SH-SY5Y (cell line): Measurements from ENCODE around the gene STPG4.

ENCODE experiments used
- GATA2 ChIP-seq: IDR thresholded peaks from 2 replicates; pipeline ENCODE4 v1.6.1; 2011; ENCODE audit warnings: mild to moderate bottlenecking, low read depth, low read length
- GATA3 ChIP-seq: IDR thresholded peaks from 2 replicates; pipeline ENCODE4 v1.6.1; 2011; ENCODE audit warnings: low read depth, mild to moderate bottlenecking, low read length, moderate library complexity

The STPG4 gene, protein sequence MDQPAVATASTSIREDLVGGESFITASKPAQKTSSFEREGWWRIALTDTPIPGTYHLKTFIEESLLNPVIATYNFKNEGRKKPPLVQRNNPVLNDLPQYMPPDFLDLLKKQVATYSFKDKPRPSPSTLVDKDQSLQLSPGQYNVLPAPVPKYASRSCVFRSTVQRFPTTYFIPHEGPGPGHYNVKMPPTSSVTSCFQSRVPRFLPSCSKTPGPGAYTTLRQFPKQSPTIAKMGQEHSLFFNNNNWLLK

DNA sequence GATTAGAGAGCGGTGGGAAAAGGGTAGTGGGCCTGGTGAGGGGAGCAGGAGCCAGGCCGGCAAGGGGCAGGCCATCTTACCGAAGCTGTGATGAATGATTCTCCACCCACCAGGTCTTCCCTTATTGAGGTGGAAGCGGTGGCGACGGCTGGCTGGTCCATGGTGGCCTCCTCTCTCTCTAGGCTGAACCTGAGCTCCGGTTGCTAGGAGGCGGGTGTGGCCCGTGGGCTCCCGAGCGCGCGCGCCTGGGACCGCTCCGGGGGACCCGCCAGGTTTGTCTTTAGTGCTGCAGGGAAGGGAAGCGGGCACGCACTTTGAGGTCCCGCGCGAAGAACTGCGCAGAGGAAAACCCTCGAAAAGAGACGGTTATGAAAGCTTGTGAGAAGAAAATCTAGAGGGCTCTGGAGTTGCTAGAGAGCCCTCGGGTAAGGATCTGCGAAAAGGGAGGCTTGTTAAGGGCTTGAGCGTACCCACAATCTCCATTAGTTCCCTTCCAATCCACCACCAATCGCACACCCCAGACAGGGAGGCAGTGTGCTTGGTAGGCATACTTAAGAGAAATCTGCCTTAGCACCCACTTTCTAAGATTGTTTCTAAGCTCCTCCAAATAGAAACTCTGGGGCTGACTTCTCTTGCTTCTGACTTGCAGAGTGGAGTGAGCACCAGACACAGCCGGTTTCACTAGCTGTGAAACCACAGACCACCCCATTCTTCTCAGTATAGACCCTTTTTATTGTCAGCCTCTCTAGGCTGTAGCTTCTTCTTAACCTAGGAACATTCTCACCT, at the start of gene STPG4:
TSS of gene STPG4 (minus strand) at position 218 of the 786 bp plus-strand sequence. CDS start at position 161, 57 bp downstream.
- TF ChIP-seq GATA2, result no peak
- TF ChIP-seq GATA3, result no peak

- TF ChIP-seq GATA2 (no peak), GATA3 (no peak)
Observed at GRCh38 chr2:47204691-47205090, 49.6 kb upstream of the STPG4 start.

GRCh38 chr2:47203995-47204394, 48.9 kb upstream of the STPG4 start:
- TF ChIP-seq GATA2 (no peak), GATA3 (no peak)

DNA sequence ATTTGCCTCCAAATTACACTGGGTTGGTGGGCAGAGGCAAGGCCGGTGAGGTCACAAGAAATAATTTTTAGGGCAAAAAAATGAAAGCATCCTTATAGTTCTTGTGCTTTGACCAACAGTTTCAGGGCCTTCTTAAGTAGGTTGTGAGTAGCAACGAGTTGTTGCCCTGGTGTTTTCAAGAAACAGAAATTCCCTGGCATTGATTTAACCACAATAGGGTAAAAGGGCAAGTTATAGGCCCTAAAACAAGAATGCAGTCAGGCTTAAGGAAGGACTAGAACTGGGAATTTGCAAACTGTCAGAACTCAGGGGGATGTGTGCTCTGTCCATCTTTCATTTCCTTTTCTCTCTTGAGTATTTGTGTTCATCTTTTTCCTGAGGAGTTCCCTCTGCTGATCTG, 46.1 kb upstream of the STPG4 start:
- TF ChIP-seq GATA3, result no peak
- no peak for TF ChIP-seq GATA2

DNA sequence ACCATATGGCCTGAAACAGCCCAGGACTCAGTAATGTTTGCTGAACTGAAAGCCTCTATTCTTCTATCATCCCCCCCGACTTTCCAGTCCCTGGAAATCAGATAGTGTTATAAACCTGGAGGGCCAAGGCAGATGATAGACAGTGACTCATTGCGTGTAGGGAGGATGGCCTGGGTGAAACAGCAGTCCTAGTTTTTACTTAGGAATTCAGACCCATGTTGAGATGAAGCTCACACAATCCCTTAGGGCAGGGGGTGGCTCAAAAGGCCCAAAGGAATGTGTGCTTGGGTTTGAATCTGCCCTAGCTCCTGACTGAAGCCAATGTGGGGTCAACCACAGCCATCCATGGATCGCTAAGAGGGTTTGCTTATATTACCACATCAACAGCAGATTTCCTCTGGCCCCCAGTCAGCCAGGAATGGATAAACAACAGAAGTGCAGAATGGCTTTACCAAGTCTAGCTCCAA, 43.9 kb upstream of the STPG4 start:
- TF ChIP-seq GATA3, result no peak
- no peak for TF ChIP-seq GATA2

- no peak for TF ChIP-seq GATA3
- TF ChIP-seq GATA2, result no peak
Observed at GRCh38 chr2:47196499-47196898, 41.4 kb upstream of the STPG4 start.

GRCh38 chr2:47196046-47196445, 40.9 kb upstream of the STPG4 start:
- no peak for TF ChIP-seq GATA2
- no peak for TF ChIP-seq GATA3

DNA sequence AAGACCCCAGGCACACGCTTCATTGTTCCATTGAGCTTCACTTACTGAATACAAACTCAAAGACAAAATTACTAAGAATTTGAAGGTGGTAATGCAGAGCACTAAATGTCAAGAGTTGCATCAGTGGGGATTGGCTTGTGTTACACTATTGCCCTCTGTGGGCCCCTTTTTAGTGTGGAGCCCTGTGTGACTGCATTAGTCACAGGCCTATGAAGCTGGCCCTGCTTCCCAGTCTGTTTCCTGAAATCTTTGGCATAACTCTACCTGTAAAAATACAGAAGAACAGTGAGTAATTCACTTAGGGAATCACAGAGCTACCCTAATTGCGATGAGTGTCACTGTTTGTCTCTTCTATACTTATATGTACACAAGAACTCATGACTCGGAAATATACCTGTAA, 40.0 kb upstream of the STPG4 start:
- no peak for TF ChIP-seq GATA2
- TF ChIP-seq GATA3, result no peak

DNA sequence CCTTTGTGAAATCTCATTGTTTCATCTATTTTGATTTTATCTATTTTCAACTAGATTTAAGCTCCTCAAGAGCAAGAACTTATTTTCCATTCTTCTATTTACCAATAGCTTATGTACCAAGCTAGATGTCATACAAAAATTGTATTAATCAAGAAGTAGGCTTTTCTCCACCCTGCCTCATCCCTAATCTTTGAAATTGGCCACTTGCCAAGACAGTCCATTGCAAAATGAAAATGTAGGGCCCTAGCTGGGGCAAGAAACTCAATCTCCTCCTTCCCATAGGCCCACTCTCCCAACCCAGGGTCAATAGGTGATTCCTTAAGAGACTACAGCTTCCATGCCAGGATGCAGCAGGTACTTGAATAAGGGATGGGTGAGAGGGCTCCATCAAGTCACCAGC, 39.3 kb upstream of the STPG4 start:
- no peak for TF ChIP-seq GATA3
- TF ChIP-seq GATA2, result no peak

- no peak for TF ChIP-seq GATA3
- TF ChIP-seq GATA2, result no peak
Observed at GRCh38 chr2:47193607-47194006, 38.5 kb upstream of the STPG4 start.

- no peak for TF ChIP-seq GATA2
- no peak for TF ChIP-seq GATA3
Observed at GRCh38 chr2:47190188-47190881, 35.2 kb upstream of the STPG4 start.

GRCh38 chr2:47189635-47190034, 34.5 kb upstream of the STPG4 start:
- TF ChIP-seq GATA2 (no peak), GATA3 (no peak)

DNA sequence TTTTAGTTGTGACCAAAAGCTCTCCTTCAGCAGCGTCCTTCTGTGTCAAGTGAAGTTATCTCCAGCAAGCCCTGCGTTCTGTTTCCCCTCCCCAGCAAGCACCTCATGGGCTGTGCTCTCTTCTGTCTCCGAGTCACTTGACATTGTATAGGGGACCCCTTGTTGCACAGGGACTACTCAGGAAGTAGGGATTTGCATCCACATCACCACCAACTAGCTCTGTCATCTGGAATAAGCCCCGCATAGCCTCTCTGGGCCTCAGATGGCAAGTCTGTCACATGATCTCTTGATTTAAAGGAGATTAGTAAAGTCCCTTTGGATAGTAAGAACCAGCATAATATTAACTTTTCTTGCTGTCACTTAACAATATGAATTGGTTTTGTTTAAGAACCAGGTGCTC, 32.0 kb upstream of the STPG4 start:
- no peak for TF ChIP-seq GATA2
- no peak for TF ChIP-seq GATA3

DNA sequence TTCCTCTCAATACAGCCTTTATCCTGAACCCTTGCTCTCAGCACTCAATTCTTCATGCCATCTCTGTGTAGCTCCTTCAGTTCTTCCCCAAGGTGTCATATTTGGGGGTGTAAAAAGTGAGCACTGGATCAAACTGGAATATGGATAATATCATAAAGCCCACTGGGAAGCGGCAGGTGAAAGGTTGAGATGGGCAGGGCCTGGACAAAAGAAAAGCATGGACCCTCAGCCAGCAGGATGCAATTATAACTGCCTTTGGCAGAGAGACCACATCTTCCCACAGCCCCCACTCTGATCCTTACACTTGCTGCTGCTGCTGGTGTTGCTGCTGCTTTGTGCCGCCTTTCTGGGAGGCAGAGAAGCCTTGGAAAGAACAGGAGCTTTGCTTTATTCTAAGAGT, 31.2 kb upstream of the STPG4 start:
- TF ChIP-seq GATA2 (no peak), GATA3 (no peak)
